ENCODE results near the gene IL20.

Gene IL20

GRCh38 chr1:206887701-206888100 is 22.3 kb downstream of the IL20 start:
- no peaks in the 10 kb centered on the region for H3K9me3 ChIP-seq (ENCODE audit: control insufficient read depth in 2 of 2, low read length in 2 of 2)
- H3K27ac ChIP-seq (ENCODE audit: low read depth in 2 of 2, low read length in 2 of 2) = no peak overlapping the region
- H3K4me3 ChIP-seq (ENCODE audit: low read length in 2 of 2) = no peak overlapping the region
- peaks cover 5 to 7% of the 10 kb centered on the region in 2 donors for H3K27me3 ChIP-seq (ENCODE audit: control insufficient read depth in 2 of 2, insufficient read depth in 2 of 2, low read length in 2 of 2)
- H3K36me3 ChIP-seq (ENCODE audit: control insufficient read depth in 2 of 2, insufficient read depth in 2 of 2, low read length in 2 of 2) = no peaks in the 10 kb centered on the region
- H3K9ac ChIP-seq (ENCODE audit: low read depth in 1 of 2, low read length in 2 of 2) = no peak overlapping the region
- no peaks in the 10 kb centered on the region for H3K4me1 ChIP-seq (ENCODE audit: control insufficient read depth in 2 of 2, insufficient read depth in 2 of 2, low read length in 2 of 2)

GRCh38 chr1:206890125-206891060 is 25.0 kb downstream of the IL20 start:
- no peak overlapping the region for H3K27ac ChIP-seq (ENCODE audit: low read depth in 2 of 2, low read length in 2 of 2)
- no peak overlapping the region for H3K9ac ChIP-seq (ENCODE audit: low read depth in 1 of 2, low read length in 2 of 2)
- peaks cover 2 to 4% of the 10 kb centered on the region in 2 donors for H3K27me3 ChIP-seq (ENCODE audit: control insufficient read depth in 2 of 2, insufficient read depth in 2 of 2, low read length in 2 of 2)
- no peaks in the 10 kb centered on the region for H3K9me3 ChIP-seq (ENCODE audit: control insufficient read depth in 2 of 2, low read length in 2 of 2)
- no peaks in the 10 kb centered on the region for H3K4me1 ChIP-seq (ENCODE audit: control insufficient read depth in 2 of 2, insufficient read depth in 2 of 2, low read length in 2 of 2)
- no peaks in the 10 kb centered on the region for H3K36me3 ChIP-seq (ENCODE audit: control insufficient read depth in 2 of 2, insufficient read depth in 2 of 2, low read length in 2 of 2)
- no peak overlapping the region for H3K4me3 ChIP-seq (ENCODE audit: low read length in 2 of 2)

- no peak overlapping the region for H3K27ac ChIP-seq (ENCODE audit: low read depth in 2 of 2, low read length in 2 of 2)
- H3K27me3 ChIP-seq (ENCODE audit: control insufficient read depth in 2 of 2, insufficient read depth in 2 of 2, low read length in 2 of 2) = peaks cover 2% of the 10 kb centered on the region in 2 donors
- H3K36me3 ChIP-seq (ENCODE audit: control insufficient read depth in 2 of 2, insufficient read depth in 2 of 2, low read length in 2 of 2) = no peaks in the 10 kb centered on the region
- no peaks in the 10 kb centered on the region for H3K9me3 ChIP-seq (ENCODE audit: control insufficient read depth in 2 of 2, low read length in 2 of 2)
- no peak overlapping the region for H3K9ac ChIP-seq (ENCODE audit: low read depth in 1 of 2, low read length in 2 of 2)
- peaks cover 0 to 4% of the 10 kb centered on the region in 2 donors for H3K4me1 ChIP-seq (ENCODE audit: control insufficient read depth in 2 of 2, insufficient read depth in 2 of 2, low read length in 2 of 2)
- no peak overlapping the region for H3K4me3 ChIP-seq (ENCODE audit: low read length in 2 of 2)
These were observed 26.0 kb downstream of the IL20 start for GRCh38 chr1:206891412-206891811.

GRCh38 chr1:206892351-206892984 is 27.0 kb downstream of the IL20 start:
- Histone ChIP-seq H3K4me1 (ENCODE audit: control insufficient read depth in 2 of 2, insufficient read depth in 2 of 2, low read length in 2 of 2) (peaks cover 0 to 5% of the 10 kb centered on the region in 2 donors), H3K36me3 (ENCODE audit: control insufficient read depth in 2 of 2, insufficient read depth in 2 of 2, low read length in 2 of 2) (no peaks in the 10 kb centered on the region), H3K9ac (ENCODE audit: low read depth in 1 of 2, low read length in 2 of 2) (no peak overlapping the region), H3K9me3 (ENCODE audit: control insufficient read depth in 2 of 2, low read length in 2 of 2) (no peaks in the 10 kb centered on the region), H3K27me3 (ENCODE audit: control insufficient read depth in 2 of 2, insufficient read depth in 2 of 2, low read length in 2 of 2) (peaks cover 2% of the 10 kb centered on the region in 2 donors), H3K27ac (ENCODE audit: low read depth in 2 of 2, low read length in 2 of 2) (no peak overlapping the region), H3K4me3 (ENCODE audit: low read length in 2 of 2) (no peak overlapping the region)

- no peak overlapping the region for H3K27ac ChIP-seq (ENCODE audit: low read depth in 2 of 2, low read length in 2 of 2)
- peaks cover 0 to 5% of the 10 kb centered on the region in 2 donors for H3K4me1 ChIP-seq (ENCODE audit: control insufficient read depth in 2 of 2, insufficient read depth in 2 of 2, low read length in 2 of 2)
- no peaks in the 10 kb centered on the region for H3K36me3 ChIP-seq (ENCODE audit: control insufficient read depth in 2 of 2, insufficient read depth in 2 of 2, low read length in 2 of 2)
- no peak overlapping the region for H3K4me3 ChIP-seq (ENCODE audit: low read length in 2 of 2)
- peaks cover 2% of the 10 kb centered on the region in 2 donors for H3K27me3 ChIP-seq (ENCODE audit: control insufficient read depth in 2 of 2, insufficient read depth in 2 of 2, low read length in 2 of 2)
- no peak overlapping the region for H3K9ac ChIP-seq (ENCODE audit: low read depth in 1 of 2, low read length in 2 of 2)
- H3K9me3 ChIP-seq (ENCODE audit: control insufficient read depth in 2 of 2, low read length in 2 of 2) = no peaks in the 10 kb centered on the region
These were observed 28.0 kb downstream of the IL20 start for GRCh38 chr1:206893380-206893779.

GRCh38 chr1:206895325-206895724 is 29.9 kb downstream of the IL20 start:
- H3K27ac ChIP-seq (ENCODE audit: low read depth in 2 of 2, low read length in 2 of 2) = no peak overlapping the region
- H3K27me3 ChIP-seq (ENCODE audit: control insufficient read depth in 2 of 2, insufficient read depth in 2 of 2, low read length in 2 of 2) = peaks cover 0 to 2% of the 10 kb centered on the region in 2 donors

GRCh38 chr1:206895837-206896242 is 30.4 kb downstream of the IL20 start:
- Histone ChIP-seq H3K4me1 (ENCODE audit: control insufficient read depth in 2 of 2, insufficient read depth in 2 of 2, low read length in 2 of 2) (peaks cover 0 to 5% of the 10 kb centered on the region in 2 donors), H3K27ac (ENCODE audit: low read depth in 2 of 2, low read length in 2 of 2) (no peak overlapping the region), H3K36me3 (ENCODE audit: control insufficient read depth in 2 of 2, insufficient read depth in 2 of 2, low read length in 2 of 2) (no peaks in the 10 kb centered on the region), H3K4me3 (ENCODE audit: low read length in 2 of 2) (no peak overlapping the region), H3K9me3 (ENCODE audit: control insufficient read depth in 2 of 2, low read length in 2 of 2) (no peaks in the 10 kb centered on the region), H3K9ac (ENCODE audit: low read depth in 1 of 2, low read length in 2 of 2) (no peak overlapping the region), H3K27me3 (ENCODE audit: control insufficient read depth in 2 of 2, insufficient read depth in 2 of 2, low read length in 2 of 2) (peaks cover 0 to 2% of the 10 kb centered on the region in 2 donors)

More at GRCh38 chr1:206895325-206895724, 29.9 kb downstream of the IL20 start:
- Histone ChIP-seq H3K4me1 (ENCODE audit: control insufficient read depth in 2 of 2, insufficient read depth in 2 of 2, low read length in 2 of 2) (peaks cover 0 to 5% of the 10 kb centered on the region in 2 donors), H3K9ac (ENCODE audit: low read depth in 1 of 2, low read length in 2 of 2) (no peak overlapping the region), H3K4me3 (ENCODE audit: low read length in 2 of 2) (no peak overlapping the region), H3K9me3 (ENCODE audit: control insufficient read depth in 2 of 2, low read length in 2 of 2) (no peaks in the 10 kb centered on the region), H3K36me3 (ENCODE audit: control insufficient read depth in 2 of 2, insufficient read depth in 2 of 2, low read length in 2 of 2) (no peaks in the 10 kb centered on the region)

- H3K9ac ChIP-seq (ENCODE audit: low read depth in 1 of 2, low read length in 2 of 2) = no peak overlapping the region
- H3K27me3 ChIP-seq (ENCODE audit: control insufficient read depth in 2 of 2, insufficient read depth in 2 of 2, low read length in 2 of 2) = peaks cover 0 to 2% of the 10 kb centered on the region in 2 donors
- no peak overlapping the region for H3K27ac ChIP-seq (ENCODE audit: low read depth in 2 of 2, low read length in 2 of 2)
- H3K9me3 ChIP-seq (ENCODE audit: control insufficient read depth in 2 of 2, low read length in 2 of 2) = no peaks in the 10 kb centered on the region
- H3K4me3 ChIP-seq (ENCODE audit: low read length in 2 of 2) = no peak overlapping the region
- no peaks in the 10 kb centered on the region for H3K36me3 ChIP-seq (ENCODE audit: control insufficient read depth in 2 of 2, insufficient read depth in 2 of 2, low read length in 2 of 2)
- peaks cover 0 to 5% of the 10 kb centered on the region in 2 donors for H3K4me1 ChIP-seq (ENCODE audit: control insufficient read depth in 2 of 2, insufficient read depth in 2 of 2, low read length in 2 of 2)
These were observed 30.8 kb downstream of the IL20 start for GRCh38 chr1:206896261-206896660.

- H3K27me3 ChIP-seq (ENCODE audit: control insufficient read depth in 2 of 2, insufficient read depth in 2 of 2, low read length in 2 of 2) = peaks cover 0 to 3% of the 10 kb centered on the region in 2 donors
- H3K4me3 ChIP-seq (ENCODE audit: low read length in 2 of 2) = no peak within 1 kb of the TSS
- H3K4me1 ChIP-seq (ENCODE audit: control insufficient read depth in 2 of 2, insufficient read depth in 2 of 2, low read length in 2 of 2) = peaks cover 0 to 5% of the 10 kb centered on the region in 2 donors
- H3K9me3 ChIP-seq (ENCODE audit: control insufficient read depth in 2 of 2, low read length in 2 of 2) = no peaks in the 10 kb centered on the region
- H3K9ac ChIP-seq (ENCODE audit: low read depth in 1 of 2, low read length in 2 of 2) = no peak within 1 kb of the TSS
- H3K27ac ChIP-seq (ENCODE audit: low read depth in 2 of 2, low read length in 2 of 2) = no peak within 1 kb of the TSS
- H3K36me3 ChIP-seq (ENCODE audit: control insufficient read depth in 2 of 2, insufficient read depth in 2 of 2, low read length in 2 of 2) = no peaks in the 10 kb centered on the region
These were observed 31.8 kb downstream of the IL20 start, which contains the start of gene IL24 for GRCh38 chr1:206897175-206897574. IL24 (plus strand) TSS chr1:206897443; CDS start chr1:206897833, 390 bp downstream.

Data from mucosa of rectum (tissue), 2 donors.